Breast epithelium (tissue), 3 donors: ENCODE measurements around the gene AMPH.

Experiments
- POLR2A ChIP-seq: fragments of 450-650 bp; IDR thresholded peaks from one replicate; pipeline ENCODE4 v1.6.1; 2016; ENCODE audit warnings: antibody characterized with exemption, mild to moderate bottlenecking, moderate library complexity
- TF ChIP-seq, protein P1 (sequence below), 3 donors: fragments of 450-650 bp; IDR thresholded peaks; one replicate each; pipeline ENCODE4 v1.5.1; 2016 to 2017; ENCODE audit warnings: antibody characterized with exemption in 3 of 3, mild to moderate bottlenecking in 3 of 3, moderate library complexity in 3 of 3

- TF ChIP-seq POLR2A: no peak
- TF ChIP-seq, protein P1, sequence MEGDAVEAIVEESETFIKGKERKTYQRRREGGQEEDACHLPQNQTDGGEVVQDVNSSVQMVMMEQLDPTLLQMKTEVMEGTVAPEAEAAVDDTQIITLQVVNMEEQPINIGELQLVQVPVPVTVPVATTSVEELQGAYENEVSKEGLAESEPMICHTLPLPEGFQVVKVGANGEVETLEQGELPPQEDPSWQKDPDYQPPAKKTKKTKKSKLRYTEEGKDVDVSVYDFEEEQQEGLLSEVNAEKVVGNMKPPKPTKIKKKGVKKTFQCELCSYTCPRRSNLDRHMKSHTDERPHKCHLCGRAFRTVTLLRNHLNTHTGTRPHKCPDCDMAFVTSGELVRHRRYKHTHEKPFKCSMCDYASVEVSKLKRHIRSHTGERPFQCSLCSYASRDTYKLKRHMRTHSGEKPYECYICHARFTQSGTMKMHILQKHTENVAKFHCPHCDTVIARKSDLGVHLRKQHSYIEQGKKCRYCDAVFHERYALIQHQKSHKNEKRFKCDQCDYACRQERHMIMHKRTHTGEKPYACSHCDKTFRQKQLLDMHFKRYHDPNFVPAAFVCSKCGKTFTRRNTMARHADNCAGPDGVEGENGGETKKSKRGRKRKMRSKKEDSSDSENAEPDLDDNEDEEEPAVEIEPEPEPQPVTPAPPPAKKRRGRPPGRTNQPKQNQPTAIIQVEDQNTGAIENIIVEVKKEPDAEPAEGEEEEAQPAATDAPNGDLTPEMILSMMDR (IDR thresholded peaks at IDR 0.05): no peak
Observed at GRCh38 chr7:38481401-38481800, 149.8 kb downstream of the AMPH start.
